ENCODE measurements around the gene FAM131A. TPM values are rescaled to one million over a fixed set of nuclear protein-coding genes. Genes with fewer than 3 reads are reported as not detected.

FAM131A gene
- total and polyA plus RNA-seq, 10 of the 15 experiments (the other 5 are each of a cell fraction or from before 2014, with no cell fraction given), result 0.31 to 4.5 (median 1.5) TPM

- H3K27ac ChIP-seq (ENCODE audit: control insufficient read depth, insufficient read depth), result no peak overlapping the region
- peaks cover 14 to 21% of the 10 kb centered on the region in 2 experiments for H3K27me3 ChIP-seq (replicated peaks in 1 of 2; ENCODE audit: control insufficient read depth in 2 of 2, insufficient read depth in 2 of 2, low read length in 1 of 2)
- TF ChIP-seq PBX3 (IDR thresholded peaks at IDR 0.05; ENCODE audit: insufficient replicate concordance, low read depth, low read length) (no peak), ESRRA (IDR thresholded peaks at IDR 0.05; ENCODE audit: low read length) (no peak), MAX (IDR thresholded peaks at IDR 0.05; ENCODE audit: low read depth, low read length) (no peak), SRF (IDR thresholded peaks at IDR 0.05; ENCODE audit: low read depth in 2 of 2, low read length in 2 of 2) (no peak), SREBF2 (IDR thresholded peaks at IDR 0.05; ENCODE audit: low read length) (no peak), MTA2 (IDR thresholded peaks at IDR 0.05; ENCODE audit: low read depth) (no peak), TCF12 (IDR thresholded peaks at IDR 0.05; ENCODE audit: low read depth, low read length) (no peak), NR2F1 (conservative IDR thresholded peaks at IDR 0.05) (no peak), HDAC2 (IDR thresholded peaks at IDR 0.05) (no peak), POU2F2 (IDR thresholded peaks at IDR 0.05; ENCODE audit: borderline replicate concordance, low read depth, low read length) (no peak), NKRF (conservative IDR thresholded peaks at IDR 0.05) (no peak), YBX1 (IDR thresholded peaks at IDR 0.05) (no peak), BMI1 (IDR thresholded peaks at IDR 0.05; ENCODE audit: borderline replicate concordance) (no peak), SPI1 (IDR thresholded peaks at IDR 0.05; ENCODE audit: borderline replicate concordance, insufficient read depth, low read depth, low read length) (no peak), JUNB (IDR thresholded peaks at IDR 0.05) (no peak), ZBED1 (IDR thresholded peaks at IDR 0.05; ENCODE audit: borderline replicate concordance) (no peak), PAX8 (IDR thresholded peaks at IDR 0.05) (no peak)
- FAIRE-seq (no peak), ATAC-seq (no peak), DNase-seq (ENCODE audit: low read depth, low spot score) (no peak)
- H3K36me3 ChIP-seq (ENCODE audit: control insufficient read depth in 2 of 2, insufficient read depth in 2 of 2, low read length in 1 of 2), result no peaks in the 10 kb centered on the region
- CTCF ChIA-PET, result interaction anchor here (0.6 kb wide), 1 partner anchor 137 kb away, joined by 3 read pairs; no protein-coding TSS in a partner anchor
- H3K79me2 ChIP-seq (ENCODE audit: control insufficient read depth, insufficient read depth, low read length), result no peaks in the 10 kb centered on the region
- POLR2A ChIA-PET, result no interaction called here
- H3K9ac ChIP-seq (ENCODE audit: control insufficient read depth, insufficient read depth, low read length), result no peak overlapping the region
- no peak overlapping the region for H3K4me3 ChIP-seq
- intact Hi-C loops (cut with micrococcal nuclease; ENCODE audit: unreplicated experiment), result no loop called here
- no peak overlapping the region for H2AFZ ChIP-seq (ENCODE audit: control insufficient read depth, low read depth, low read length)
- no peaks in the 10 kb centered on the region for H3K9me3 ChIP-seq (replicated peaks; ENCODE audit: control insufficient read depth, insufficient read depth, low read length)
- H3K4me1 ChIP-seq (ENCODE audit: control insufficient read depth, insufficient read depth, low read length), result no peaks in the 10 kb centered on the region
- no TSS peak for BruUV-seq (replicated peaks)
- RAD21 ChIA-PET (ENCODE audit: unreplicated experiment), result no interaction called here
- in situ Hi-C loops (cut with MboI), result no loop called here
- no peak overlapping the region for H3K4me2 ChIP-seq (ENCODE audit: control insufficient read depth, insufficient read depth)
- H4K20me1 ChIP-seq (ENCODE audit: control insufficient read depth, insufficient read depth), result no peaks in the 10 kb centered on the region
- SMC1A ChIA-PET (ENCODE audit: uncharacterized antibody, unreplicated experiment), result no interaction called here
- 33% methylated on average over 5 of the region's 5 CpGs for WGBS (ENCODE audit: insufficient coverage, insufficient replicate concordance, low lambda C conversion rate, missing lambda C conversion rate)
These were observed 40.0 kb downstream of the FAM131A start for GRCh38 chr3:184377374-184377773.
